ENCODE data around the gene RSBN1.
A peak's percentile ranks its signal among the peaks of the same experiment; 100 is the strongest.

RSBN1 gene

GRCh38 chr1:113850127-113850796, 38.0 kb upstream of the RSBN1 start:
- Histone ChIP-seq H3K9me3 (ENCODE audit: control insufficient read depth, insufficient read depth, low read length) (no peaks in the 10 kb centered on the region), H3K27ac (ENCODE audit: low read depth, low read length) (no peak overlapping the region), H3K27me3 (ENCODE audit: control insufficient read depth, insufficient read depth, low read length) (no peaks in the 10 kb centered on the region), H3K9ac (ENCODE audit: low read depth, low read length) (no peak overlapping the region), H3K36me3 (ENCODE audit: control insufficient read depth, insufficient read depth, low read length) (no peaks in the 10 kb centered on the region), H3K4me1 (ENCODE audit: control insufficient read depth, insufficient read depth, low read length) (no peaks in the 10 kb centered on the region), H3K4me3 (ENCODE audit: low read depth, low read length) (no peak overlapping the region)

- Histone ChIP-seq H3K4me3 (ENCODE audit: low read depth, low read length) (no peak overlapping the region), H3K9ac (ENCODE audit: low read depth, low read length) (no peak overlapping the region), H3K36me3 (ENCODE audit: control insufficient read depth, insufficient read depth, low read length) (no peaks in the 10 kb centered on the region), H3K27me3 (ENCODE audit: control insufficient read depth, insufficient read depth, low read length) (no peaks in the 10 kb centered on the region), H3K27ac (ENCODE audit: low read depth, low read length) (no peak overlapping the region), H3K9me3 (ENCODE audit: control insufficient read depth, insufficient read depth, low read length) (no peaks in the 10 kb centered on the region), H3K4me1 (ENCODE audit: control insufficient read depth, insufficient read depth, low read length) (no peaks in the 10 kb centered on the region)
These were observed 36.8 kb upstream of the RSBN1 start for GRCh38 chr1:113849072-113849471.

GRCh38 chr1:113846391-113847035, 34.2 kb upstream of the RSBN1 start:
- Histone ChIP-seq H3K27ac (ENCODE audit: low read depth, low read length) (no peak overlapping the region), H3K4me1 (ENCODE audit: control insufficient read depth, insufficient read depth, low read length) (no peaks in the 10 kb centered on the region), H3K9ac (ENCODE audit: low read depth, low read length) (no peak overlapping the region), H3K4me3 (ENCODE audit: low read depth, low read length) (no peak overlapping the region), H3K36me3 (ENCODE audit: control insufficient read depth, insufficient read depth, low read length) (no peaks in the 10 kb centered on the region), H3K9me3 (ENCODE audit: control insufficient read depth, insufficient read depth, low read length) (no peaks in the 10 kb centered on the region), H3K27me3 (ENCODE audit: control insufficient read depth, insufficient read depth, low read length) (no peaks in the 10 kb centered on the region)

GRCh38 chr1:113836534-113836933, 24.3 kb upstream of the RSBN1 start:
- Histone ChIP-seq H3K27ac (ENCODE audit: low read depth, low read length) (no peak overlapping the region), H3K4me3 (ENCODE audit: low read depth, low read length) (no peak overlapping the region), H3K27me3 (ENCODE audit: control insufficient read depth, insufficient read depth, low read length) (no peaks in the 10 kb centered on the region), H3K4me1 (ENCODE audit: control insufficient read depth, insufficient read depth, low read length) (no peaks in the 10 kb centered on the region), H3K9ac (ENCODE audit: low read depth, low read length) (no peak overlapping the region), H3K36me3 (ENCODE audit: control insufficient read depth, insufficient read depth, low read length) (no peaks in the 10 kb centered on the region), H3K9me3 (ENCODE audit: control insufficient read depth, insufficient read depth, low read length) (no peaks in the 10 kb centered on the region)

DNA sequence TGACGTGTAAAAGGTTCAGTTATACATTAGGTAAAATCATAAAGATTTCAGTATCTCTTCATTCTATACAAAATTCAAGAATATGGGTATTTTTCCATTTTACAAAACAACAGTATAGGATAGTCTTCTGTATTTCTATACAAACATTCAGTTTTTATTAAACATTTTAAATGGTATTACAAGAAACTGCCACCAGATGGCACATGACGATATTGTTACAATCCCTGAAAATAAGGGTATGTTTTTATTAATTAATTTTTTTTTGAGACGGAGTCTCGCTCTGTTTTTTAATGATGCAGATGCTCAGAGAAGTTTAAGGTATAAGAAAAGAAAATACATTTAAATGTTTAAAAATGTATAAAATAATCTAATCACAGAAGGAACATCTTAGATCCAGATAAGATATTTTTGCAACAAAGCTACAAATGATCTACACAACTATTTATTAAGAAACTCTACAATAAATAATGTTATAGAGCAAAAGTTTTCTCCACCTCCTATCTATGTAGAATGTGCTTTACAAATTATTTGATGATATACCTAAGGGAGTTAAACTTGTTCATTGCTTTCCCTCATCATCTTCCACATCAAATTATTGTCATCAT, 23.5 kb upstream of the RSBN1 start:
- Histone ChIP-seq H3K36me3 (ENCODE audit: control insufficient read depth, insufficient read depth, low read length) (no peaks in the 10 kb centered on the region), H3K9ac (ENCODE audit: low read depth, low read length) (no peak overlapping the region), H3K9me3 (ENCODE audit: control insufficient read depth, insufficient read depth, low read length) (no peaks in the 10 kb centered on the region), H3K4me3 (ENCODE audit: low read depth, low read length) (no peak overlapping the region), H3K27ac (ENCODE audit: low read depth, low read length) (no peak overlapping the region), H3K4me1 (ENCODE audit: control insufficient read depth, insufficient read depth, low read length) (no peaks in the 10 kb centered on the region), H3K27me3 (ENCODE audit: control insufficient read depth, insufficient read depth, low read length) (no peaks in the 10 kb centered on the region)

- no peaks in the 10 kb centered on the region for H3K36me3 ChIP-seq (ENCODE audit: control insufficient read depth, insufficient read depth, low read length)
- no peaks in the 10 kb centered on the region for H3K27me3 ChIP-seq (ENCODE audit: control insufficient read depth, insufficient read depth, low read length)
- H3K4me1 ChIP-seq (ENCODE audit: control insufficient read depth, insufficient read depth, low read length), result no peaks in the 10 kb centered on the region
- H3K4me3 ChIP-seq (ENCODE audit: low read depth, low read length), result no peak overlapping the region
- H3K27ac ChIP-seq (ENCODE audit: low read depth, low read length), result no peak overlapping the region
- H3K9me3 ChIP-seq (ENCODE audit: control insufficient read depth, insufficient read depth, low read length), result no peaks in the 10 kb centered on the region
- no peak overlapping the region for H3K9ac ChIP-seq (ENCODE audit: low read depth, low read length)
These were observed 22.4 kb upstream of the RSBN1 start for GRCh38 chr1:113834716-113835115.

- no peaks in the 10 kb centered on the region for H3K27me3 ChIP-seq (ENCODE audit: control insufficient read depth, insufficient read depth, low read length)
- no peak overlapping the region for H3K9ac ChIP-seq (ENCODE audit: low read depth, low read length)
- H3K4me1 ChIP-seq (ENCODE audit: control insufficient read depth, insufficient read depth, low read length), result no peaks in the 10 kb centered on the region
- no peak overlapping the region for H3K4me3 ChIP-seq (ENCODE audit: low read depth, low read length)
- H3K9me3 ChIP-seq (ENCODE audit: control insufficient read depth, insufficient read depth, low read length), result no peaks in the 10 kb centered on the region
- H3K36me3 ChIP-seq (ENCODE audit: control insufficient read depth, insufficient read depth, low read length), result no peaks in the 10 kb centered on the region
- H3K27ac ChIP-seq (ENCODE audit: low read depth, low read length), result no peak overlapping the region
These were observed 17.8 kb upstream of the RSBN1 start for GRCh38 chr1:113830039-113830438.

DNA sequence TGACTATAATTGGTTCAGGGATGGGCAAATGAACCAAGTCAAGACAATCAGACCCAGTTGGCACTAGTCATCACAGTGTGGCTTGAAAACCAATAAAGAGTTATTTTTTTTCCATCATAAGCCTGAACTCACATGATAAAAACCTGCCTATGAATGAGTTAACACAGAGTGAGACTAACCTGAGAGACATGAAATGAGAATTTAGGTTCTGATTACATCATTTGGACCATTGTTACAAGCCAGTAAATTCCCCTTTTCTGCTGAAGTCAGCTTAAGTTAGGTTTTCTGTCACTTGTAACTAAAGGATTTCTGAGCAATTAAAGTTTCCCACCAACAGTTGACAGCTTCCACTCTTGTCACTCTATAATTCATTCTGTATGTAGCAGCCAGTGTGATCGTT, 9.6 kb upstream of the RSBN1 start:
- Histone ChIP-seq H3K4me3 (ENCODE audit: low read depth, low read length) (no peak overlapping the region), H3K9ac (ENCODE audit: low read depth, low read length) (no peak overlapping the region), H3K27me3 (ENCODE audit: control insufficient read depth, insufficient read depth, low read length) (no peaks in the 10 kb centered on the region), H3K27ac (ENCODE audit: low read depth, low read length) (no peak overlapping the region), H3K4me1 (ENCODE audit: control insufficient read depth, insufficient read depth, low read length) (no peaks in the 10 kb centered on the region), H3K36me3 (ENCODE audit: control insufficient read depth, insufficient read depth, low read length) (no peaks in the 10 kb centered on the region), H3K9me3 (ENCODE audit: control insufficient read depth, insufficient read depth, low read length) (no peaks in the 10 kb centered on the region)

DNA sequence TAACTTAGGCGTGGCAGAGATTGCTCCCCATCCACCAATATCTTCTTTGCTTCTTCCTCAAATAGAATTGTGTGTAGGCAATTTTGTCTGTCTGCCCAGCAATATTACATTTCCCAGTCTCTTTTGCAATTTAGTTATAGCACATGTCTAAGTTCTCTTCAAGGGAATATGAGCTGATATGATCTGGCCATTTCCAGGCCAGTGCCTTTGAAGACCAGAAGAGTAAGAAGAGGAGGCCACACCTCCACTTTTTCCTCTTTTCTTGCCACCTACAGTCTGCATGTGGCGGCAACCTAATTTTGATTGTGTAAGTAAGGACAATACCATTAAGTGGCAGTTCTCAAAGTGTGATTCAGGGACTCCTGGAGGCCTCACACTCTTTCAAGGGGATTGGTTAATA, 6.3 kb upstream of the RSBN1 start:
- Histone ChIP-seq H3K9me3 (ENCODE audit: control insufficient read depth, insufficient read depth, low read length) (no peaks in the 10 kb centered on the region), H3K27ac (ENCODE audit: low read depth, low read length) (no peak overlapping the region), H3K36me3 (ENCODE audit: control insufficient read depth, insufficient read depth, low read length) (no peaks in the 10 kb centered on the region), H3K4me1 (ENCODE audit: control insufficient read depth, insufficient read depth, low read length) (no peaks in the 10 kb centered on the region), H3K27me3 (ENCODE audit: control insufficient read depth, insufficient read depth, low read length) (no peaks in the 10 kb centered on the region), H3K9ac (ENCODE audit: low read depth, low read length) (no peak overlapping the region), H3K4me3 (ENCODE audit: low read depth, low read length) (no peak overlapping the region)

DNA sequence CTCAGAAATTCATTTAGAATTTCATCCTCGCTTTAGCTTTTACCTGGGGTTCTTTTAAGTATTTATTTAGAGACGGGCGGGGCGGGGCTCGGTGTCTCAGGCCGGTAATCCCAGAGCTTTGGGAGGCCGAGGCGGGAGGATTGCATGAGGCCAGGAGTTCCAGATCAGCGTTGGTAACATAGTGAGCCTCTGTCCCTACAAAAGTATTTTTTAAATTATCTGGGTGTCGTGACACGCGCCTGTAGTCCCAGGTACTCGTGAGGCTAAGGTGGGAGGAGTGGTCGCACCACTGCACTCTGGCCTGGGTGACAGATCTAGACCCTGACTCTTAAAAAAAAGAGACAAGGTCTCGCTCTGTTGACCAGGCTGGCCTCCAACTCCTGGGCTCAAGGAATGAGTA, 942 bp upstream of the RSBN1 start:
- Histone ChIP-seq H3K9ac (ENCODE audit: low read depth, low read length) (no peak overlapping the region), H3K36me3 (ENCODE audit: control insufficient read depth, insufficient read depth, low read length) (no peaks in the 10 kb centered on the region), H3K4me3 (ENCODE audit: low read depth, low read length) (no peak overlapping the region), H3K27ac (ENCODE audit: low read depth, low read length) (peak overlapping the region; percentile 94), H3K9me3 (ENCODE audit: control insufficient read depth, insufficient read depth, low read length) (no peaks in the 10 kb centered on the region), H3K27me3 (ENCODE audit: control insufficient read depth, insufficient read depth, low read length) (no peaks in the 10 kb centered on the region), H3K4me1 (ENCODE audit: control insufficient read depth, insufficient read depth, low read length) (0 out of 2 replicates have a peak, but pooled peaks cover 6% of the 10 kb centered on the region)

GRCh38 chr1:113812661-113813135, 422 bp upstream of the RSBN1 start:
- Histone ChIP-seq H3K27ac (ENCODE audit: low read depth, low read length) (peak overlapping the region; percentile 94), H3K4me3 (ENCODE audit: low read depth, low read length) (peak overlapping the region; percentile 97), H3K27me3 (ENCODE audit: control insufficient read depth, insufficient read depth, low read length) (no peaks in the 10 kb centered on the region), H3K4me1 (ENCODE audit: control insufficient read depth, insufficient read depth, low read length) (0 out of 2 replicates have a peak, but pooled peaks cover 6% of the 10 kb centered on the region), H3K36me3 (ENCODE audit: control insufficient read depth, insufficient read depth, low read length) (no peaks in the 10 kb centered on the region), H3K9ac (ENCODE audit: low read depth, low read length) (peak overlapping the region; percentile 78), H3K9me3 (ENCODE audit: control insufficient read depth, insufficient read depth, low read length) (no peaks in the 10 kb centered on the region)
